Hypothalamus (tissue), 51 donors: ENCODE measurements around the gene GCHFR.

Experiments
- DNase-seq, 51 donors: peaks; one replicate each; lab custom pipeline; 2025; lab: John Stamatoyannopoulos, UW

The GCHFR gene

DNA sequence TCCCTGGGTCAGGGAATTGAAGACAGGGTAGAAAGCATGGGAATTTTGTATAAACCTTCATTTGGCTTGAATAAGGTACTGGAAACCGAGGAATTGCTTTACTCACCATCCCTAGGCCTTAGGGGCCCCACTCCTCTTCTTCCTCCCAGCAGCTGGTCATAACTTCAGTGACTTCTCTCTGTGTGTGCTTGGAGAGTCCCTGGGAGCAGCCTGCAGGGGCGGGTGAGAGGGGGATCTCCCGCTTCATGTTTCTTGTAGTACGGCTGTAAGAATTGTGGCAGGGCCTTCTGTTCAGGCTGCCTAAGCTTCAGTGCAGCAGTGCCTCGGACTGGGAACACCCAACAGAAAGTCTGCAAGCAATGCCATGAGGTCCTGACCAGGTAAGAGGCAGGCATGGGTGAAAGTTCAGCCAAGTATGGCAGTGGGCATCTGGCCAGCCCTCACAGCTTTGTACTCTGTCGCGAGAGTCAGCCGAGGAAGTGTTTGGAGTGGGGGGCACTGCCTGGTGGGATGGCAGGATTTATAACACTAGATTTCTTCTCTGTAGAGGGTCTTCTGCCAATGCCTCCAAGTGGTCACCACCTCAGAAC lies 45.1 kb downstream of the GCHFR start:
- DNase-seq, result no peak

DNA sequence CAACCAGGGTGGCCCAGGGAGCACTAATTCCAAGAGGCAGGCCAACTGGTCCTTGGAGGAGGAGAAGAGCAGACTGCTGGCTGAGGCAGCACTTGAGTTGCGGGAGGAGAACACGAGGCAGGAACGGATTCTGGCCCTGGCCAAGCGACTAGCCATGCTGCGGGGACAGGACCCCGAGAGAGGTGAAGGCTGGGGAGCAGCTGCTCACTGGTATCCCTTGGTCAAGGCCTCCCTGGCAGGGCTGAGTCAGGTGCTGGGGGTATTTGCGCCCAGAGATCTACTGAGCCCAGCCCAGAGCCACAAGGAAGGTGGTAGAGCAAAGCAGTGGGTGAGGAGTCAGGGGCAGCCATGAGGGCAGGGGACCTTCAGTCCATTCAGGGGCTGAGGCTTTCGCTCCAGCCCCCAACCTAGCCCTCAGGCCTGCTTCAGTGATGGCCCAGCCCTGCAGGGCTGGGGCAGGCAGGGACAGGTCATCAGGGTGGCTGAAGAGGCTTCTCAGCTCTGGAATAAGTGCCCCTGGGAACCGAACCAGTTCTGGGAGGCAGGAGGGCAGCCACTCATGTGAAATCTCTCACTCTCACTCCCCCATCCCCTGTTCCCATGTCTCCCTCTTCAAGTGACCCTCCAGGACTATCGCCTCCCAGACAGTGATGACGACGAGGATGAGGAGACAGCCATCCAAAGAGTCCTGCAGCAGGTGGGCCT lies 49.0 kb downstream of the GCHFR start:
- DNase-seq, result no peak

DNA sequence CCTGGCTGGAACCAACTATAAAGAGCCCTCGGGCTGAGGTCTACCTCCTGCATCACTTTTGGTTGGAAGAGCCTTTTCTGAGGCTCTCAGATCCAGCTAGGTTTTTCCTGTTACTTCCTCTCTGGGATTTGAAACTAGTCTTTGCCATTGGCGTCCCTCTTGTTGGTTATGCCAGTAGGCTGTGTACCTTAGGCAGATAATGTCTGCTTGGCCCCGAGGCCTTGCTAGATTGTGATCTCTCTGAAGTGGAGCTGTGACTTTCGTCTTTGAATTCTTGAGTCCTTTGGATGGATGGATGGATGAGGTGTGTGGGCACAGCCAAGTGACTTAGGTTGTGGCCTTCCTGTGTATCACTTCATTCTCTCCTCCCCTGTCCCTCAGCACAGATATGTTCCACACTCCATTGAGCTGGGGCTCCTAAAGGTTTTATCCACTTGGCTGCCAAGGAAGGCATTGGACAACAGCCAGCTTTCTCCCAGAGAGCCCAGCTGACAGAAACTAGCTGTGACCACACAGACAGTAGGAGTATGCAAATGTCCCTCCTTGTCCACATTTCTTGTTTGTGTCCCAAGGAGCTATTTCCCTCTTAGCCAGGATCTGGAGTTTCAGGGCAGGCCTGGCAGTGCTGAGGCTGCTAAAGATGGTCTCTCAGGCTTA lies 51.3 kb downstream of the GCHFR start:
- peak in 16 of 51 donors; percentile 1 to 41 (median 14) for DNase-seq
